KMS-11 (cell line): Measurements from ENCODE around the gene OR2M5.

Experiments used
- H2AFZ ChIP-seq: fragments of 200-600 bp; sonication (generic); 2 replicates; pipeline ENCODE4 v1.6.1; 2016; ENCODE audit warnings: antibody characterized with exemption, mixed run types, low read depth
- H3K27ac ChIP-seq: fragments of 200-600 bp; sonication (generic); 2 replicates; pipeline ENCODE4 v1.6.1; 2016; ENCODE audit warnings: mild to moderate bottlenecking, mixed run types
- H3K27me3 ChIP-seq: fragments of 200-600 bp; sonication (generic); 2 replicates; pipeline ENCODE4 v1.6.1; 2017; ENCODE audit warnings: mild to moderate bottlenecking, low read depth, mixed run types, moderate library complexity; ENCODE audit not compliant: insufficient read depth
- H3K36me3 ChIP-seq: fragments of 200-600 bp; sonication (generic); 2 replicates; pipeline ENCODE4 v1.6.1; 2017; ENCODE audit warnings: mild to moderate bottlenecking, mixed run types; ENCODE audit not compliant: insufficient read depth
- H3K4me1 ChIP-seq: fragments of 200-600 bp; sonication (generic); 2 replicates; pipeline ENCODE4 v1.6.1; 2016; ENCODE audit warnings: mild to moderate bottlenecking, low read depth, mixed run types; ENCODE audit not compliant: poor library complexity, severe bottlenecking
- H3K4me2 ChIP-seq: fragments of 200-600 bp; sonication (generic); 2 replicates; pipeline ENCODE4 v1.7.0; 2016; ENCODE audit warnings: mild to moderate bottlenecking, mixed run types
- H3K4me3 ChIP-seq: fragments of 200-600 bp; sonication (generic); IDR thresholded peaks from 2 replicates; pipeline ENCODE4 v1.6.1; 2017; ENCODE audit warnings: low read depth, low read length, mixed read lengths; ENCODE audit not compliant: insufficient read depth
- H3K79me2 ChIP-seq: fragments of 200-600 bp; sonication (generic); 2 replicates; pipeline ENCODE4 v1.6.1; 2016; ENCODE audit warnings: low read depth, mixed run types; ENCODE audit not compliant: insufficient read depth
- H3K9ac ChIP-seq: fragments of 200-600 bp; sonication (generic); 2 replicates; pipeline ENCODE4 v1.6.1; 2016; ENCODE audit warnings: mild to moderate bottlenecking, mixed run types
- H4K20me1 ChIP-seq: fragments of 200-600 bp; sonication (generic); 2 replicates; pipeline ENCODE4 v1.6.1; 2016; ENCODE audit warnings: mild to moderate bottlenecking, mixed run types; ENCODE audit not compliant: insufficient read depth
- TF ChIP-seq, protein P1 (sequence below): fragments of 200-600 bp; sonication (generic); conservative IDR thresholded peaks from 2 replicates; pipeline ENCODE4 v1.6.1; 2017; ENCODE audit warnings: low read depth, mild to moderate bottlenecking, antibody characterized with exemption, low read length, moderate library complexity, mixed read lengths

Gene OR2M5

DNA sequence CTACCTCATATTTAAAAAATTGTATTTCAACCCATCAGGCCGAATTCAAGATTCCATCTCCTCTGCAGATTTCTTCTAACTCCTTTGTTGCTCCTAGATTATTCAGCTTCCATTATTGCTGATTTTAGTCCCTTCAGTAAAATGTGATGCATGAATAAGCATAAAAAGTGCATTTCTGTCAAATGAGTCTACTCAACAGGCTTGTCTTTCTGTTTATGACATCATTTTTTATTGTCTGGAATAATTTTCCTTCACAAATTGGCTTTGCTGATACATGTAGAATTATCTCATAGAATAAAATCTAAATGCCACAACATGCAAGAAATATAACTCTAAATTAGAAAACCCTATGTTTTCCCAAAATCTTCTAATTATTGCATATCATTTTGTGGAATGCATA is 1.6 kb upstream of the OR2M5 start:
- Histone ChIP-seq H3K27ac (no peak overlapping the region), H4K20me1 (no peaks in the 10 kb centered on the region), H3K27me3 (no peaks in the 10 kb centered on the region), H3K4me3 (no peak overlapping the region), H3K4me1 (no peaks in the 10 kb centered on the region), H3K79me2 (no peaks in the 10 kb centered on the region), H2AFZ (no peak overlapping the region), H3K36me3 (no peaks in the 10 kb centered on the region; the same call in 1 of the 2 replicates), H3K9ac (no peak overlapping the region), H3K4me2 (no peak overlapping the region)
- TF ChIP-seq, protein P1, sequence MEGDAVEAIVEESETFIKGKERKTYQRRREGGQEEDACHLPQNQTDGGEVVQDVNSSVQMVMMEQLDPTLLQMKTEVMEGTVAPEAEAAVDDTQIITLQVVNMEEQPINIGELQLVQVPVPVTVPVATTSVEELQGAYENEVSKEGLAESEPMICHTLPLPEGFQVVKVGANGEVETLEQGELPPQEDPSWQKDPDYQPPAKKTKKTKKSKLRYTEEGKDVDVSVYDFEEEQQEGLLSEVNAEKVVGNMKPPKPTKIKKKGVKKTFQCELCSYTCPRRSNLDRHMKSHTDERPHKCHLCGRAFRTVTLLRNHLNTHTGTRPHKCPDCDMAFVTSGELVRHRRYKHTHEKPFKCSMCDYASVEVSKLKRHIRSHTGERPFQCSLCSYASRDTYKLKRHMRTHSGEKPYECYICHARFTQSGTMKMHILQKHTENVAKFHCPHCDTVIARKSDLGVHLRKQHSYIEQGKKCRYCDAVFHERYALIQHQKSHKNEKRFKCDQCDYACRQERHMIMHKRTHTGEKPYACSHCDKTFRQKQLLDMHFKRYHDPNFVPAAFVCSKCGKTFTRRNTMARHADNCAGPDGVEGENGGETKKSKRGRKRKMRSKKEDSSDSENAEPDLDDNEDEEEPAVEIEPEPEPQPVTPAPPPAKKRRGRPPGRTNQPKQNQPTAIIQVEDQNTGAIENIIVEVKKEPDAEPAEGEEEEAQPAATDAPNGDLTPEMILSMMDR: no peak

DNA sequence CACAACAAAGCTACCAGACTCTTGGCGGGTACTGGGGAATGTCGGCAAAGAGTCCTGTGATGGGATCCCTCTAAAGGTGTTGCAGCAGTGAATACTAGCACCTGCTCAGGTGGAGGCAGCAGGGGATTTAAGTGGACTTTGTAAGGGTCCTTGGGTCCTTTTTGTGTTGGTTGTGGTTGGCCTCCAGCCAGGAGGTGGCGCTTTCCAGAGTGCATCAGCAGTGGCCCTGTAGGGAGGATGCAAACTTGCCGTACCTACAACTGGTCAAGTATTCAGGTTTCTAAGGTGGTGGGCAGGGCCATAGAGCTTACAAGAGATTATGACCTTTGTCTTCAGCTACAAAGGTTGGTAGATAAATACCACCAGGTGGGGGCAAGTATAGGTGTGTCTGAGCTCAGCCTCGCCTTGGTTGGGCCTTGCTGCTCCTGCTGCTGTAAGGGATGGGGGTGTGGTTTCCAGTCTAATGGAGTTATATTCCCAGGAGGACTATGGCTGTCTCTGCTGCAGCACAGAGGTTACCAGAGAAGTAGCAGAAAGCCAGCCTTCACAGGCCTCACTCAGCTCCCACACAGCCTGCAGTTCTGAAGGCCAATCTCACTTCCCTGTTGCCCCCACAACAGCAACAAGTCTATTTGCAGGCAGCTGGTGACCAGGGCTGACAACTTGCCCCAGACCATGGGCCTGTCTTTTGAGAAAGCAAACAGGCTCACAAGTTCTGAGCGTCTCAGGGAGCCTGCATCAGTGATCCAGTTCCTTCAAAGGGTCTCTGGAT is 7.3 kb downstream of the OR2M5 start:
- no peaks in the 10 kb centered on the region for H3K79me2 ChIP-seq
- H2AFZ ChIP-seq: no peak overlapping the region
- no peaks in the 10 kb centered on the region for H3K36me3 ChIP-seq
- TF ChIP-seq, protein P1: no peak
- no peaks in the 10 kb centered on the region for H3K27me3 ChIP-seq
- H3K27ac ChIP-seq: no peak overlapping the region
- H3K4me3 ChIP-seq: no peak overlapping the region
- H3K4me2 ChIP-seq: no peak overlapping the region
- no peak overlapping the region for H3K9ac ChIP-seq
- H4K20me1 ChIP-seq: no peaks in the 10 kb centered on the region
- H3K4me1 ChIP-seq: peaks cover 9% of the 10 kb centered on the region

DNA sequence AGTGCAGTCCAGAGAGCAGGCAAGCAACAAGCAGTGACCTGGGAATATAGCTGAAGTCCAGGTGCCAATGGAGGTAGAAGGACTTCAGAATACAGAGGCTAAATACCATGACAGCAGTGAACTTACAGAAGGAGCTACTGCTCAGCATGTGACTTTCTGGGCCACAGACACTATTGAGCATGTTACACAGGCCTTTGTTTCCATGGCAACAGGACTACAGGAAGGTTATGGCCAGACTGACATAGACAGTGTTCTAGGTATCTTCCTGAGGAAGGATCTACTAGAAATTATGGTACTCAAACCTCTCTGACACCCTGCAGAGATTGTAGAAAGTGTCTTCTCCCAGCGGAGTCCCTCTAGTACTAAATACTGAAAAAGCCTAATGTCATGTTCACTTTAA is 11.0 kb downstream of the OR2M5 start:
- Histone ChIP-seq H3K4me2 (no peak overlapping the region), H3K79me2 (no peaks in the 10 kb centered on the region), H4K20me1 (no peaks in the 10 kb centered on the region), H2AFZ (no peak overlapping the region), H3K27ac (no peak overlapping the region), H3K9ac (no peak overlapping the region), H3K36me3 (no peaks in the 10 kb centered on the region), H3K4me3 (no peak overlapping the region), H3K27me3 (no peaks in the 10 kb centered on the region), H3K4me1 (no peaks in the 10 kb centered on the region)
- TF ChIP-seq, protein P1: no peak

DNA sequence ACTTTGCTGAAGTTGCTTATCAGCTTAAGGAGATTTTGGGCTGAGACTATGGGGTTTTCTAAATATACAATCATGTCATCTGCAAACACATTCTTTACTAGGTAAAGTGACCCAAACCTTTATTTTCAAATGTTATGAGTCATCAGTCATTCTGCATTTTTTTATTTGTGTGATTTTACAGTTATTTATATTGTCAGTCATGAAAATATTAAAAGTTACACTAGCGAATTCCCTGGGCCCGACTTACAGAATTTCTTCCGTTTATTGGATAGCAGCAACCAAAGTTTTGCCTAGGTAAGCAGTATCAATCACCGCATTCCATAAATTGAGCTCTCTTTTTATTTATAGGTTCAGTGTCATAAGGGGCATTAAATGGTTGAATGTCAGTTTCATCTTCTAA is 13.8 kb downstream of the OR2M5 start:
- H3K4me1 ChIP-seq: no peaks in the 10 kb centered on the region
- no peak overlapping the region for H2AFZ ChIP-seq
- no peaks in the 10 kb centered on the region for H4K20me1 ChIP-seq
- no peaks in the 10 kb centered on the region for H3K36me3 ChIP-seq
- H3K79me2 ChIP-seq: no peaks in the 10 kb centered on the region
- H3K4me3 ChIP-seq: no peak overlapping the region
- H3K4me2 ChIP-seq: no peak overlapping the region
- no peak overlapping the region for H3K9ac ChIP-seq
- no peaks in the 10 kb centered on the region for H3K27me3 ChIP-seq
- no peak overlapping the region for H3K27ac ChIP-seq
- TF ChIP-seq, protein P1: no peak
